ENCODE data around the gene CTSZ.

DNA sequence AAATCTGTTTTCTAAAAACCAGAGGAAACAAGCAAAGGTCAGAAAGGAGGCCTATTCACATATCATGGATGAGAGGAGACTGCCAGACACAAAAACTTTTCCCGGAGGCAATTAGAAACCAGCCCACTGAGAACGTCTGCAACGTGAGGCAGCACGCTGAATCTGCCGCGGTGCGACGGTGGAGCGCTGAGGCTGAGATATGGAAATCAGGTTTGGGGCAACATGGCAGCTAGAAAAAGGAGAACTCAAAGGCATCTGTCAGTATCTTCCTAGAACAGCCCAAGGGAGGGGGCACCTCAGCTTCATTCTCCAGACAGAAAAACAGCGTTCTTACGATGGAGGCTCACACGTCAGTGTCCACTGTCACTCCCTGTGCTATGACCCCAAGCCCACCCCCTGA is 30.3 kb upstream of the CTSZ start:
- TF ChIP-seq EP300 (IDR thresholded peaks at IDR 0.05; ENCODE audit: borderline replicate concordance in 1 of 2, control insufficient read depth in 1 of 2, low read depth in 2 of 2, low read length in 2 of 2) (no peak), FOXM1 (IDR thresholded peaks at IDR 0.05; ENCODE audit: low read depth, low read length) (no peak), CEBPB (IDR thresholded peaks at IDR 0.05; ENCODE audit: borderline replicate concordance in 1 of 2, low read depth in 2 of 2, low read length in 2 of 2) (no peak)
- TF ChIP-seq, protein P1, sequence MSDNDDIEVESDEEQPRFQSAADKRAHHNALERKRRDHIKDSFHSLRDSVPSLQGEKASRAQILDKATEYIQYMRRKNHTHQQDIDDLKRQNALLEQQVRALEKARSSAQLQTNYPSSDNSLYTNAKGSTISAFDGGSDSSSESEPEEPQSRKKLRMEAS (IDR thresholded peaks at IDR 0.05; ENCODE audit: low read depth, low read length), result no peak
- TF ChIP-seq, protein P2, sequence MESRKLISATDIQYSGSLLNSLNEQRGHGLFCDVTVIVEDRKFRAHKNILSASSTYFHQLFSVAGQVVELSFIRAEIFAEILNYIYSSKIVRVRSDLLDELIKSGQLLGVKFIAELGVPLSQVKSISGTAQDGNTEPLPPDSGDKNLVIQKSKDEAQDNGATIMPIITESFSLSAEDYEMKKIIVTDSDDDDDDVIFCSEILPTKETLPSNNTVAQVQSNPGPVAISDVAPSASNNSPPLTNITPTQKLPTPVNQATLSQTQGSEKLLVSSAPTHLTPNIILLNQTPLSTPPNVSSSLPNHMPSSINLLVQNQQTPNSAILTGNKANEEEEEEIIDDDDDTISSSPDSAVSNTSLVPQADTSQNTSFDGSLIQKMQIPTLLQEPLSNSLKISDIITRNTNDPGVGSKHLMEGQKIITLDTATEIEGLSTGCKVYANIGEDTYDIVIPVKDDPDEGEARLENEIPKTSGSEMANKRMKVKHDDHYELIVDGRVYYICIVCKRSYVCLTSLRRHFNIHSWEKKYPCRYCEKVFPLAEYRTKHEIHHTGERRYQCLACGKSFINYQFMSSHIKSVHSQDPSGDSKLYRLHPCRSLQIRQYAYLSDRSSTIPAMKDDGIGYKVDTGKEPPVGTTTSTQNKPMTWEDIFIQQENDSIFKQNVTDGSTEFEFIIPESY (IDR thresholded peaks at IDR 0.05), result no peak
- TF ChIP-seq, protein P3, sequence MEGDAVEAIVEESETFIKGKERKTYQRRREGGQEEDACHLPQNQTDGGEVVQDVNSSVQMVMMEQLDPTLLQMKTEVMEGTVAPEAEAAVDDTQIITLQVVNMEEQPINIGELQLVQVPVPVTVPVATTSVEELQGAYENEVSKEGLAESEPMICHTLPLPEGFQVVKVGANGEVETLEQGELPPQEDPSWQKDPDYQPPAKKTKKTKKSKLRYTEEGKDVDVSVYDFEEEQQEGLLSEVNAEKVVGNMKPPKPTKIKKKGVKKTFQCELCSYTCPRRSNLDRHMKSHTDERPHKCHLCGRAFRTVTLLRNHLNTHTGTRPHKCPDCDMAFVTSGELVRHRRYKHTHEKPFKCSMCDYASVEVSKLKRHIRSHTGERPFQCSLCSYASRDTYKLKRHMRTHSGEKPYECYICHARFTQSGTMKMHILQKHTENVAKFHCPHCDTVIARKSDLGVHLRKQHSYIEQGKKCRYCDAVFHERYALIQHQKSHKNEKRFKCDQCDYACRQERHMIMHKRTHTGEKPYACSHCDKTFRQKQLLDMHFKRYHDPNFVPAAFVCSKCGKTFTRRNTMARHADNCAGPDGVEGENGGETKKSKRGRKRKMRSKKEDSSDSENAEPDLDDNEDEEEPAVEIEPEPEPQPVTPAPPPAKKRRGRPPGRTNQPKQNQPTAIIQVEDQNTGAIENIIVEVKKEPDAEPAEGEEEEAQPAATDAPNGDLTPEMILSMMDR (IDR thresholded peaks at IDR 0.05 in 2 of 3, conservative IDR thresholded peaks at IDR 0.05 in 1 of 3; ENCODE audit: control insufficient read depth in 2 of 3, extremely low read depth in 1 of 3, insufficient read depth in 1 of 3, low read depth in 3 of 3, low read length in 3 of 3), result no peak

Data from GM12878 (cell line).